GM18505 (cell line): ENCODE results near the gene PFKP.

Experiments used
- ATAC-seq: cut with Tn5 transposase; IDR thresholded peaks from one replicate; pipeline ENCODE4 v1.9.1; 2021; ENCODE audit not compliant: unreplicated experiment
- POLR2A ChIP-seq: IDR thresholded peaks from 4 replicates; pipeline ENCODE4 v1.6.1; 2011; ENCODE audit warnings: borderline replicate concordance; ENCODE audit not compliant: insufficient read depth, insufficient read length; ENCODE audit errors: extremely low read depth

PFKP gene

DNA sequence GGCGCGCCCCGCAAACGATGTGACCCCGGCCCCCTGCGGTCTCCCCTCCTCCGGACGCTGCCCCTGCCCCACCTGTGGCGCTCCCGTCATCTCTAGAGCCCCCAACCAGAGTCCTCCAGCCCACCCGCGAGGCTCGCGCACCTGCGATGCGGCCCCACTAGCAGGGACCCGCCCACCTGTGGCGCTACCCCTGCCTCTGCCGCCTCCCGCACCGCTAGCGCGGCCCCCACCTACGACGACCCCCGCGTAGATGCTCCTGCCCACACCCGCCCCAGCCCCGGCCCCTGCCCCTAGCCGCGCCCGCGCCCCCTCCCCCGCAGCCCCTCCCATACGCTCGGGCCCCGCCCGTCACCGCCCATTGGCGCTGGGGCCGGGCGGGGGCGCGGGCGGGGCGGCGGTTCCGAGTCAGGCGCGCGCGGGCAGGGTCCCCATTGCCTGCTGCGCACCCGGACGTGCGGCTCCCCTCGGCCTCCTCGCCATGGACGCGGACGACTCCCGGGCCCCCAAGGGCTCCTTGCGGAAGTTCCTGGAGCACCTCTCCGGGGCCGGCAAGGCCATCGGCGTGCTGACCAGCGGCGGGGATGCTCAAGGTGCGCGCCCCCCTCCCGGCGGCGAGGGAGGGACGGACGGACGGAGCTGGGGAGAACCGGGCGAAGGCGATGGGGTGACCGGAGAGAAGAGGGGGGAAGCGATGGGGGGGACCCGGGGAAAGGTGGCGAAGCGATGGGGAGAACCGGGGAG is at the start of gene PFKP:
PFKP (plus strand) TSS at position 431 of the 741 bp plus-strand sequence; CDS start at position 479, 48 bp downstream.
- peak; percentile 83 for TF ChIP-seq POLR2A
- ATAC-seq = peak; percentile 49

DNA sequence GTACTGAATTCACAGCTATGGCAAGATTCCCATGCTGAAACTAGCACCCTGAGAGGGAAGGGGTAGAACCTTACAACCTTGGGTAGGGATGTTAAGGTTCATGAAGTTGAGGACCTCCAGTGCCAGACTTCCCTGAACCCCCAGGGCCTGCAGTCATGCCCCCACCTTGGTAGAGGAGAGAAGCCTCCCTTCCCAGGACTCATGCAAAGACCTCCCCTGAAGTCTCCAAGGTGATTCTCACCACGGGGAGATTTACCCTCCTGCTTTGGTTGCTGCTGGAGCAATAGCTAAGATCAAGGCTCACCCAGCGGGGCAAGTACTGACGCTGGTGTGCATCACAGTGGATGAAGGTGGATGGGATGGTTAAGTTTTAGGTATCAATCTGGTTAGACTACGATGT is 49.1 kb upstream of the PFKP start:
- TF ChIP-seq POLR2A = no peak
- no peak for ATAC-seq

DNA sequence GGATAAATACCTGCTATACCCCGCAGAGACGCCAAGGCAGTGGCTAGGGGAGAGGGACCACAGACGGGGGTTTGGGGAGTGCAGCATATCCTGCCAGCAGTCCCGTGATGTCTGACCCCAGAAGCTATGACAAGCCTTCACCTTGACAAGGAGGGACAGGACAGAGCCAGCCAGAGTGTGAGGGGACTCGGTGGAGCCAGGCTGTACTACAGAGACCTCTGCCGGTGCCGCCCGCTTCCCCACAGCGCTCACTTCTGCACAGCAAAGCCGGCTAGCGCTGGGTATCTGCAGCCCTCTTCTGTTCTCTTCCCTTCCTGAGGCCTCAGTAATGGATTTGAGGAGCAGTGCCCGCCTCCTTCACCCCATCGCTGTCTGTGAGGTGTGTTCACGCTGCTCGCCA is 47.0 kb upstream of the PFKP start:
- ATAC-seq = no peak
- no peak for TF ChIP-seq POLR2A

DNA sequence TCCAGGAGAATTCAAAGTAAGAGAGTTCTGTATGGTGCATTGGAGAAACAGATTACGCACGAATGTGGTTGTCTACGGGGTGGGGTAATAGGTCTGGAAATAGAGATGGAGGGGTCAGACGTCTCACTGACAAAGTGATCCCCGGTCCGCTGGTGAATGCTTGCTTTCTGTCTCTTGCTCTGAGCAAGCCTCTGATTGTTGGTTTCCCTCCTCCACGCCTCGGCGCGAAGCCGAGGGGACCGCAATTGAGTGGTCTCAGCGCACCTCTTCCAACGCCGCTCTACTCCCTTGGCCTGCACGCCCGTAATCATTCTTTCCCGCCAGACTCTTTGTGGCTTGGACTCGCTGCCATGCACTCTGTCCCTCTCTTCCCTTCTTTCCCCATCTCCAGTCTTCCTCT is 46.5 kb upstream of the PFKP start:
- no peak for ATAC-seq
- TF ChIP-seq POLR2A = no peak

DNA sequence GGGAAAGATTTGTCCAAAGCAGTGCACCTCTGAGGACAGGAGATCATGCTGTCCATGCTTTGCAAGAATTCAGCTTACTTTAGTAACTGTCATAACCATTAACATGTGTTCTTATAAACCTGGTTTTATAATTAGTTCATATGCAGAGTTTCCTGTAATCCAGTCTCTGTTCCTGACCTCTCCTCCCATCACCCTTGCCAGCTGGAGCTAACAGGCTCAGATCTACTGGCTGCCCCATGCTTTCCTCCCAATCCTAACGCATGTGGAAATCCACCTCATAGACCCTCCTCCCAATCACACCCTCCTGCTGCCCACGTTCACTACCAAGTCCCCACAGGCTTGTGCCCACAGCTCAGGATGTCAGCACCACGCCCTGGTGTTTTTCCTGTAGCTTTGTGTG is 45.3 kb upstream of the PFKP start:
- no peak for ATAC-seq
- TF ChIP-seq POLR2A = no peak

DNA sequence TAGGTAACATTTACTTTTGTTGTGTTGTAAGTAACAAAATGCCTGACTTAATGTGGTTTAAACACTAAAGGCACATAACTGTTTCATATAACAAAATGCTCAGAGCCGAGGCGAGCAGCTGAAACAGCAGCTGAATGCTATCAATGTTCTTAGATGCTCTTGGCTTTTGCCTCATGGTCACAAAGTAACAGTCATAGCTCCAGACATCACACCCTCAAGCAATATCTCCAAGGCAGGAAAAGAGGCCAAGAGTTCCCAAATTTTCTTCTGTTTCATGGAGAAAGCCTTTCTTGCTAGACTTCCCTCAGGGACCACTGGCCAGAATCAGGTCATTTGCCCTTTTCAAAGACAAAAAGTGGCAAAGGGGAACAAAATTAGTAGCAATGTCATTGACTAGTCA is 43.5 kb upstream of the PFKP start:
- no peak for TF ChIP-seq POLR2A
- ATAC-seq = no peak

DNA sequence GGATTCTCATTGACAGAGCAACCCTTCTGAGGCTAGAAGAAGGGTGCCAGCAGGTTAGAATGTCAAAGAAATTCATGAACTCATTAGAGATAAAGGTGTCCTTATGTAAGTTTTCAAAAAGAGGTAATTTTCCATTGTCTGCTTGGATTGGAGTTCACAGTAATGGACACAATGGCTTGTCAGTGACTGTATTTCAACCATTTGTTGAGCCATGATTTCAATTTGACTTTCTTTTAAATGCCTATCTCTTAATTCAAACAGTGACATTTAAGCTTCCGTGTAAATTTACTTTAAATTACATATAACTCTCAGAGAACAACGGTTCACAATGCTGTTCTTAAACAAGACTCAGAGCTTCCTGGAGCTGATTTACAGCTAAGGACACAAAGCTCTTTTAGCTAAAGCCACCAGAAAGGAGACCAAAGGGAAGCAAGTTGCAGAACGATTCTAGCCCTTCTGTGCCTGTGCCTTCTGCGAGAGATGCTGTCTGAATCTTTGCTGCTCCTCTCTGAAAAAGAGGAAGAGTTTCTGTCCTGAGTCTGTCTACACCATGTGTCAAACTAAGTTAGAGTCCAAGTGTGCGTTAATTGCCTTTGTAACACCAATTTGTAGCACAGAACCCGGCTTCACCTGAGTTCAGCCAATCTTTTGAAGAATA is 42.2 kb upstream of the PFKP start:
- no peak for ATAC-seq
- no peak for TF ChIP-seq POLR2A

DNA sequence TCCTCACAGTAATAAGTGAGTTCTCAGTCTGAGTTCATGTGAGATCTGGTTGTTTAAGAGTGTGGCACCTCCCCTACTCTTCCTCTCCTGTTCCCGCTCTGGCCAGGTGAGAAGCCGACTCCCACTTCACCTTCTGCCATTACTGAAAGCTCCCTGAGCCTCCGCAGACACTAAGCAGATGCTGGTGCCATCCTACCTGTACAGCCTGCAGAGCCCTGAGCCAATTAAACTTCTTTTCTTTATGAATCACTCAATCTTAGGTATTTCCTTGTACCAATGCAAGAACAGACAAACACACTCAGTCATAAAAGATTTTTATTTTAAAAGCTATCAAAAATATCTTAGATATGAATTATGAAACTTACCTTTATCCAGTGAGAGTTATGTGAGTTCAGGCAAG is 39.5 kb upstream of the PFKP start:
- ATAC-seq = no peak
- no peak for TF ChIP-seq POLR2A

DNA sequence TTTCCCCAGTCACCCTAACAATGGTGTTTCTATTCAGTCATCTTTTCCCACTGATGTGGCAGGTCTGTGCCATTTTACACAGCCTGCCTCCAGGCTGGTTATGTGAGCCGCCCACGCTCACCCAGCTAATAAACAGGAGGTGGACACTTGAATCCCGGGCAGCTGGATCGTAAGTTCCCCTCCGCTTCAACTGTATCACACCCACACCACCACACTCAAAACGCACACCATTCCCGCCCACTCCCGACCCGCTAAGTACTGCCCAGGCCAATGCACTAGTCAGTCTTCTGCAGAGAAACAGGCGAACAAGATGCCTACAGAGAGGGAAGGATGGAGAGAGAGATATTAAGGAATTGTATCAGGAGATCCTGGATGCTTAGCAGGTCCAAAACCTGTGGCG is 38.9 kb upstream of the PFKP start:
- TF ChIP-seq POLR2A = no peak
- no peak for ATAC-seq

DNA sequence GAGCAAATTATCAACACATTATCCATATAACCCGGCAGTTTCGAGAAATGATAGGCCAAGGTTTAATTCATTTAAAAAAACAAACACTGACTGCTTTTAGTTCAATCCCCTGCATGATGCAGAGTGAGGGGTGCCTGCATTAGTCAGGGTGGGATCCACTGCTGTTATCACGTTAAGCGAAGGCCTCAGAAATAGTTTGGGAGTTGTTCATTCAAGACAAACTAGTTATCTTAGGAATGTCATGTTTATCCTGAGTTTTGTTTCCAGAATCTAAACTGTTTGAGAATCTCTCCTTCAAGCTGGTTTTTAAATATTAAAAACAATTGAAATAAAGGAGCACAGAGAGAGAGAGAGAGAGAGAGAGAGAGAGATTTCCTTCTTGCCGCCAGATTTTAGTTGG is 36.6 kb upstream of the PFKP start:
- no peak for TF ChIP-seq POLR2A
- ATAC-seq = no peak

DNA sequence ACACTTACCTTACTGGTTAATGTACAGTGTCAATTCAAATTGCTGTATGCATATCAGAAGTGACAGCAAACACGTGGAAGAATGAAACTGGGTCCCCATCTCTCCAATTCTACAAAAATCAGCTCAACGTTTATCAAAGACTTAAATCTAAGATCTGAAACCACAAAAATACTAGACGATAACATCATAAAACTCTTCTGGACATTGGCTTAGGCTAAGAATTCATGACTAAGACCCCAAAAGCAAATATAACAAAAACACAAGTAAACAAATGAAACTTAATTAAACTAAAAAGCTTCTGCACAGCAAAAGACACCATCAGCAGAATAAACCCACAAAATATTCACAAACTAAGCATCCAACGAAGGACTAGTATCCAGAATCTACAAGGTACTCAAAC is 35.9 kb upstream of the PFKP start:
- no peak for ATAC-seq
- no peak for TF ChIP-seq POLR2A

DNA sequence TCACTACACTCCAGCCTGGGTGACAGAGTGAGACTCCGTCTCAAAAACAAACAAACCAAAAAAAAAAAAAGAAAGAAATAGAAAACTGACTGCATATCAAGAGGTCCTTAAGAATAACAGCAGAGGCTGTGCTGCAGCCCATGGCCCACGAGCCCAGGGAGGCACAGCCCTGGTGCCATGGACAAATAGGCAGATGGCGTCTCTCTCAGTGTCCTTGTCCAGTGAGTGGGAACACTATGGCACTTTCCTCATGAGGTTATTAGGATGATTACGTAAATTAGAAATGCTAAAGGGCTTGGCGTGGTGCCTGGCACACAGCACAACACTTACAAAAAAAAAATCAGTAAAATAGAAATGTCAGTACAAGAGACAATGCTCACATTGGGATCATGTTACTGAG is 33.4 kb upstream of the PFKP start:
- no peak for ATAC-seq
- TF ChIP-seq POLR2A = no peak

DNA sequence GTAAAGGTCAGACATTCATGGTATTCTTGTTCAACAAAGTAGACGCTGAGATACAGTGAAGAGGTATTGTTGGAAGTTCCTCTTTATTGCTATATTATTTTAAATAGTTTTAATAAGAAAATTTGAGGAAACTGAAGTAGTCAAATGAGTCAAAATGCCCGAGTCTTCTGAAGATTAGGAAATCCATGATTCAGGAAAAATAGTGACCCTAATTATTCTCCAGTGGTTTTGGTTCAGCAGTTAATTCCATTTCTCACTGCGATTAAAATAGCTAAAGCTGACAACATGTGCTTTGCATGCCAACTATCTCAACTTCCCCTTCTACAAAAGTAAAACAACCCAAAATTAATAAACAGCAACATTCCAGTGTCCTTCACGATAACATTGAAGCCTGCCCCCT is 32.7 kb upstream of the PFKP start:
- TF ChIP-seq POLR2A = no peak
- ATAC-seq = no peak
